ENCODE measurements around the gene LCOR. TPM values are rescaled to one million over a fixed set of nuclear protein-coding genes. Genes with fewer than 3 reads are reported as not detected.
A peak's percentile ranks its signal among the peaks of the same experiment; 100 is the strongest.

Gene LCOR
- total and polyA plus RNA-seq, 9 of the 15 experiments (the other 6 are each of a cell fraction or from before 2014, with no cell fraction given) = 3.6 to 25.2 (median 14.4) TPM

GRCh38 chr10:96832721-96833219 is 672 bp downstream of the LCOR start (continued):
- peak; percentile 95 for TF ChIP-seq ZNF395 (CRISPR knock-in tag; IDR thresholded peaks at IDR 0.05)
- no peak for TF ChIP-seq HMG20A (CRISPR knock-in tag; conservative IDR thresholded peaks at IDR 0.05)
- TF ChIP-seq RBBP5 (IDR thresholded peaks at IDR 0.05; ENCODE audit: borderline replicate concordance, insufficient read depth, low read length, poor library complexity, severe bottlenecking) = peak; percentile 70
- TF ChIP-seq POLR2G (IDR thresholded peaks at IDR 0.05; ENCODE audit: low read depth, low read length) = peak; percentile 84
- no peak for TF ChIP-seq FOXA3 (CRISPR knock-in tag; conservative IDR thresholded peaks at IDR 0.05 in 1 of 2, IDR thresholded peaks at IDR 0.05 in 1 of 2)
- no peak for TF ChIP-seq SREBF2 (CRISPR knock-in tag; IDR thresholded peaks at IDR 0.05)
- TF ChIP-seq ZNF324 (CRISPR knock-in tag; IDR thresholded peaks at IDR 0.05) = no peak
- no peak for TF ChIP-seq ZNF3 (CRISPR knock-in tag; IDR thresholded peaks at IDR 0.05)
- no peak for TF ChIP-seq CREB1 (IDR thresholded peaks at IDR 0.05)
- no peak for TF ChIP-seq CREB1 (CRISPR knock-in tag; IDR thresholded peaks at IDR 0.05)
- TF ChIP-seq GATA2 (CRISPR knock-in tag; IDR thresholded peaks at IDR 0.05) = no peak
- TF ChIP-seq ATF6 (CRISPR knock-in tag; IDR thresholded peaks at IDR 0.05) = no peak
- TF ChIP-seq EP400 (IDR thresholded peaks at IDR 0.05) = no peak
- TF ChIP-seq ZFX (CRISPR knock-in tag; IDR thresholded peaks at IDR 0.05) = no peak
- TF ChIP-seq ELK1 (CRISPR knock-in tag; IDR thresholded peaks at IDR 0.05) = no peak
- no peak for TF ChIP-seq NR0B1 (IDR thresholded peaks at IDR 0.05; ENCODE audit: partially characterized antibody)
- TF ChIP-seq NEUROD1 (IDR thresholded peaks at IDR 0.05; ENCODE audit: borderline replicate concordance, low read depth, low read length, partially characterized antibody) = no peak
- TF ChIP-seq HMGN3 (IDR thresholded peaks at IDR 0.05; ENCODE audit: borderline replicate concordance, extremely low read depth, insufficient read length, low read depth, low read length) = no peak
- TF ChIP-seq USF2 (CRISPR knock-in tag; IDR thresholded peaks at IDR 0.05) = no peak
- TF ChIP-seq BRD4 (IDR thresholded peaks at IDR 0.05) = no peak
- no peak for TF ChIP-seq SNIP1 (IDR thresholded peaks at IDR 0.05; ENCODE audit: low read depth)
- no peak for TF ChIP-seq ZNF764 (CRISPR knock-in tag; IDR thresholded peaks at IDR 0.05; ENCODE audit: low read depth)
